Left ventricle myocardium inferior (tissue), 1 donor: ENCODE measurements around the gene PLXNA4. TPM values are rescaled to one million over a fixed set of nuclear protein-coding genes. Genes with fewer than 3 reads are reported as not detected.
A peak's percentile ranks its signal among the peaks of the same experiment; 100 is the strongest.

Experiments
- DNase-seq: peaks from one replicate; pipeline ENCODE4 v3.0.0-alpha.2; 2020
- H3K27ac ChIP-seq: fragments of 200-600 bp; replicated peaks from 2 replicates; pipeline ENCODE4 v1.8.0; 2021
- H3K27me3 ChIP-seq: fragments of 200-600 bp; 2 replicates; pipeline ENCODE4 v1.8.0; 2021; ENCODE audit warnings: low read depth
- H3K36me3 ChIP-seq: fragments of 200-600 bp; 2 replicates; pipeline ENCODE4 v1.8.0; 2021
- H3K4me1 ChIP-seq: fragments of 200-600 bp; 2 replicates; pipeline ENCODE4 v1.8.0; 2021
- H3K4me3 ChIP-seq: fragments of 200-600 bp; 2 replicates; pipeline ENCODE4 v1.8.0; 2021; ENCODE audit warnings: mild to moderate bottlenecking, moderate library complexity
- H3K9me3 ChIP-seq: fragments of 200-600 bp; replicated peaks from 2 replicates; pipeline ENCODE4 v1.8.0; 2021
- intact Hi-C: fragments of 100-400 bp; cut with micrococcal nuclease; formaldehyde crosslinking; loops from one replicate; pipeline ENCODE4 v1.11.0; 2022
- total RNA-seq: library from RNA; stranded (reverse); fragmentation: NEBNext Ultra II Directional; extraction: Animal tissue kit (Norgen Biotek cat#: 25700); gene quantifications from one replicate; pipeline ENCODE4 v1.2.1, GENCODE V29; 2021
- TF ChIP-seq, protein P1 (sequence below): fragments of 200-600 bp; IDR thresholded peaks from 2 replicates; pipeline ENCODE4 v1.8.0; 2021; ENCODE audit warnings: antibody characterized with exemption, mild to moderate bottlenecking, borderline replicate concordance
- donor health status: DM: no; HTN: yes; CAD: no; lungs with severe emphysema.

Gene PLXNA4
- total RNA-seq, 1 donor from 2014 or later: 18.1 TPM

GRCh38 chr7:132579260-132579899 lies 3.1 kb upstream of the PLXNA4 start:
- intact Hi-C loops: no loop called here
- no peak for DNase-seq
- no peaks in the 10 kb centered on the region for H3K9me3 ChIP-seq

DNA sequence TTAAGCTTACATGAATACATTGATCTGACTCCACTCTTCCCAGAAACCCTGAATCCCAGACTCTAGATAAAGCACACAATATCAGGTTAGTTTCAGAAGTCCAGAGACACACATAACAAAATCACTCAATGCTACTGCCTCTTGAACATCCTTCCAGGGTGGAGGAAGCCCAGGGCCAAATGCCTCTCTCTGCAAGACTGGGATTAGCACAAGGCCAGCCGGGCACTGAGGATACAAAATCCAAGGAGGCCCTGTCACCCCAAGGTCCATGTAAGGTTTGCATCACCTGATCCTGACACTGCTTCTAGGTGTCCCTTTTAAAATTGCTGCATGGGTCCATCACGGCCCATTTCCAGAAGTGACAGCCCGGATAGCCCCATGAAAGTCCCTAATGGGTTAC lies 2.6 kb upstream of the PLXNA4 start:
- peaks cover 34% of the 10 kb centered on the region for H3K4me1 ChIP-seq
- no peaks in the 10 kb centered on the region for H3K36me3 ChIP-seq
- H3K27me3 ChIP-seq: peaks cover 43% of the 10 kb centered on the region
- intact Hi-C loops: no loop called here
- H3K9me3 ChIP-seq: no peaks in the 10 kb centered on the region
- TF ChIP-seq, protein P1, sequence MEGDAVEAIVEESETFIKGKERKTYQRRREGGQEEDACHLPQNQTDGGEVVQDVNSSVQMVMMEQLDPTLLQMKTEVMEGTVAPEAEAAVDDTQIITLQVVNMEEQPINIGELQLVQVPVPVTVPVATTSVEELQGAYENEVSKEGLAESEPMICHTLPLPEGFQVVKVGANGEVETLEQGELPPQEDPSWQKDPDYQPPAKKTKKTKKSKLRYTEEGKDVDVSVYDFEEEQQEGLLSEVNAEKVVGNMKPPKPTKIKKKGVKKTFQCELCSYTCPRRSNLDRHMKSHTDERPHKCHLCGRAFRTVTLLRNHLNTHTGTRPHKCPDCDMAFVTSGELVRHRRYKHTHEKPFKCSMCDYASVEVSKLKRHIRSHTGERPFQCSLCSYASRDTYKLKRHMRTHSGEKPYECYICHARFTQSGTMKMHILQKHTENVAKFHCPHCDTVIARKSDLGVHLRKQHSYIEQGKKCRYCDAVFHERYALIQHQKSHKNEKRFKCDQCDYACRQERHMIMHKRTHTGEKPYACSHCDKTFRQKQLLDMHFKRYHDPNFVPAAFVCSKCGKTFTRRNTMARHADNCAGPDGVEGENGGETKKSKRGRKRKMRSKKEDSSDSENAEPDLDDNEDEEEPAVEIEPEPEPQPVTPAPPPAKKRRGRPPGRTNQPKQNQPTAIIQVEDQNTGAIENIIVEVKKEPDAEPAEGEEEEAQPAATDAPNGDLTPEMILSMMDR: no peak
- no peak overlapping the region for H3K27ac ChIP-seq
- DNase-seq: no peak
- H3K4me3 ChIP-seq: no peak overlapping the region

More at GRCh38 chr7:132579260-132579899, 3.1 kb upstream of the PLXNA4 start:
- no peak overlapping the region for H3K4me3 ChIP-seq
- peaks cover 29% of the 10 kb centered on the region for H3K4me1 ChIP-seq
- H3K27me3 ChIP-seq: peaks cover 38% of the 10 kb centered on the region
- no peaks in the 10 kb centered on the region for H3K36me3 ChIP-seq
- TF ChIP-seq, protein P1: no peak
- no peak overlapping the region for H3K27ac ChIP-seq

- Histone ChIP-seq H3K4me3 (no peak overlapping the region), H3K36me3 (no peaks in the 10 kb centered on the region), H3K27me3 (peaks cover 51% of the 10 kb centered on the region), H3K27ac (peak overlapping the region; percentile 67), H3K9me3 (no peaks in the 10 kb centered on the region), H3K4me1 (peaks cover 42% of the 10 kb centered on the region)
- no peak for DNase-seq
- TF ChIP-seq, protein P1: no peak
- intact Hi-C loops: no loop called here
Measured at GRCh38 chr7:132578050-132578370, 1.7 kb upstream of the PLXNA4 start.

- TF ChIP-seq, protein P1: peak; percentile 39
- intact Hi-C loops: no loop called here
- Histone ChIP-seq H3K27me3 (peaks cover 54% of the 10 kb centered on the region), H3K9me3 (no peaks in the 10 kb centered on the region), H3K4me1 (peaks cover 46% of the 10 kb centered on the region), H3K27ac (peak overlapping the region; percentile 67), H3K36me3 (no peaks in the 10 kb centered on the region), H3K4me3 (peak overlapping the region; percentile 79)
- peak; percentile 84 for DNase-seq
Measured at GRCh38 chr7:132577206-132578049, 1.2 kb upstream of the PLXNA4 start.

GRCh38 chr7:132576721-132577085 lies 433 bp upstream of the PLXNA4 start:
- no peak for DNase-seq
- TF ChIP-seq, protein P1: no peak
- no peaks in the 10 kb centered on the region for H3K9me3 ChIP-seq
- H3K4me1 ChIP-seq: peaks cover 50% of the 10 kb centered on the region
- peak overlapping the region; percentile 79 for H3K4me3 ChIP-seq
- intact Hi-C loops: no loop called here
- no peaks in the 10 kb centered on the region for H3K36me3 ChIP-seq
- H3K27me3 ChIP-seq: peaks cover 62% of the 10 kb centered on the region
- peak overlapping the region; percentile 62 for H3K27ac ChIP-seq
